ENCODE data around the gene GPC6.

GRCh38 chr13:94435604-94436226 is 1209.1 kb downstream of the GPC6 start:
- TF ChIP-seq CTCF (IDR thresholded peaks at IDR 0.05; ENCODE audit: low read length) (peak; percentile 83), EZH2 (IDR thresholded peaks at IDR 0.05; ENCODE audit: borderline replicate concordance, low read length) (no peak)

All from OCI-LY1 (cell line).